HG02938 (cell line): ENCODE results near the gene SMIM24.

Experiments
- ATAC-seq: cut with Tn5 transposase; IDR thresholded peaks from one replicate; pipeline ENCODE4 v1.9.1; 2021; ENCODE audit warnings: mild to moderate bottlenecking, moderate library complexity; ENCODE audit not compliant: unreplicated experiment

The SMIM24 gene

DNA sequence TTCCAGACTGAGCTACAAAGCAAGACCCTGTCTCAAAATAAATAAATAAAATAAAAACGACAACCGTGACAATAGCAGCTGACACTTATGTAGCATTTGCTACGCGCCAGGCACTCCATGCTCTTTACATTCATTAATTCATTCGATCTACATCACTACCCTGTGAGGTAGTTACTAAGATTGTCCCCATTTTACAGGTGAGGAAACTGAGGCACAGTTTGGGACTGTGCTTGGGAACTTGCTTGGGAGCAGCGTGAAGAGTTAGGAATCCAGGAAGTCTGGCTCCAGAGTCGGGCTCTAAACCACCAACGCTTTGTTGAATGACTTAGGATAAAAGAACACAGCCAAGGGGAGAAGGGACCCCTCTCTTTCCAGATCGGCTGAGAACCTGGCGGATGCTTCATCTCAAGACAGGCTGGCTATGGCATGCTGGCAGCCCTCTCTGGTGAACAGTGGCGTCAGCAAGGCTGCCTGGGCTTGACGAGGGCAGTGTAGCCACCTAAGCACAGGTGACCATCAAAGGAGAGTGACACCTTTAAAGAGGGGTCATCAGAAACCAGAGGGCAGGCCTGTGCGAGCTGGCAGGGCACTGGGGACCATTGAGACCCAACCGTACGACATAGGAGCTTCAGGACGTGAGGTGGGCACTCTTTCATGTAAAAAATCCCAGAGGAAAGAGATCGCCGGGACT, 19.6 kb upstream of the SMIM24 start:
- no peak for ATAC-seq

GRCh38 chr19:3497757-3498520, 17.6 kb upstream of the SMIM24 start:
- no peak for ATAC-seq

DNA sequence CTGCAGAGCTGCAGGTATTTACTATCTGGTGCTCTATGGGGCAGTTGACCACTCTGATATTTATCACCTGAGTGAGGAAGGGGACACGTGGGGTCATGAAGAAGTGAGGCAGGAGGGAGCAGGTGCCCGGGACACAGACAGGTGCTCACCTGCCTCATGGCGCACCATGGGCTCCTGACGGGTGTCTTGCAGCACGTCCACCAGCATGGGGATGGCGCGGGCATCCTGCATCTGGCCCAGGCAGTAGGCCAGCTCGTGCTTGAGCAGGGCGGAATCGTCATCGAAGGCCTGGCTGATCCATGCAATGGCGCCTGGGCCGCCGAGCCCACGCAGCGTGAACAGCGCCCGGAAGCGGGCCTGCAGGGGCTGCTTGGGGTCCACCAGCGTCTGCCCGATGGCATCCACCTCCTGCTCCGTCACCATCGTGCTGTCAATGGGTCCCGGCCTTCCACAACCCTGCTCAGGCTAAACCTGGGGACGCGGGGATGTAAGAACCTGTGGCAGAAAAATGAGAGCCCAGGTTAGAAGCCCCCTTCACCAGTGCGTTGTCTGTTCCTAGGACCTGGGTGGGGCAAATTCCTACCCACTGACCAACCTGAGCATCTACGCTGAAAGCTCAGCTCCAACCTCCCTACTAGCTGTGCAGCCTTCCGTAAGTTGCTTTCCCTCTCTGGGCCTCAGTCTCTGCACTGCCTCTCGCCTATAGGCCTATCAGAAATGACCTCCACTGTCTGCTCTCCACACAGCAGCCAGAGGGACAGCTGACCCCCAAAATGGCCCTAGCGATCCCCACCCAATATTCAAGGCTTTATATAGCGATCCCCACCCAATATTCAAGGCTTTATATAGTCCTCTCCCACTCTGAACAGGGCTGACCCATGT, 16.3 kb upstream of the SMIM24 start:
- ATAC-seq, result no peak

DNA sequence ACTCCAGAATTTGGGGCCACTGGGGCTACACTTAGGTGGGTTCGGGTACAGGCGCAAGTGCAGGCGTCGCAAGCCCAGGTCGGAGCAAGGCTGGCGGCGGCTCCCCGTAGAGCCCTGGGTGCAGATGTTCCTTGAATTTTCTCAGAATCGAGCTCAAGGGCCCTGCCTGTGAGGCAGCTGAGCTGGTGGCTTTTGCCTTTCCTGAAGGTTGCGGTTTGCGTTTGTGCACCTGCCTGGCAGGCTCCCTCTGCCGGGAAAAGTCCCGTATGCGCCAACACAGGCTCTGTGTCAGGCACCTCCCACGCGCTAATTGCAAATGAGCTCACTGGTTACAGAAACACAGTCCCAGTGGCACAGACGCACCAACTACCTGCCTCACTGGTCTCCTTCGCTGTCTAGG, 14.2 kb upstream of the SMIM24 start:
- ATAC-seq, result no peak

DNA sequence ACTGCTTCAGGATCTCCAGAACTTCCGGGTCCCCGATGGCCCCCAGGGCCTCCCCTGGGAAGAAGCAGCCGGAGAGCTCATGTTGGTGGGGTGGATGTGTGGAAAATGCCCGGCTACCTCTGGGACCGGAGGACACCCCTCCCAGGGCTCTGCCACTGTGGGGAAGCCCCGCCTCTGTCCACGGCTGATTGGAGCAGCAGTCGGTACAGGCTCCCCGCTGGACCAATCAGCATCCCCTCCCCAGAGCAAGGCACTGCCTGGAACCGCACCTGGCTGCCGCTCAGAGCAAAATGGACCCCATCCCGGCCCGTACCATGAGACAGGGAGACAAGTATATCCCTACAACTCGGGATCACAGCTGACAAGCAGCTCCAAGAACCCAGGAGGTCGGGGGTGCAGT, 13.7 kb upstream of the SMIM24 start:
- ATAC-seq, result no peak

DNA sequence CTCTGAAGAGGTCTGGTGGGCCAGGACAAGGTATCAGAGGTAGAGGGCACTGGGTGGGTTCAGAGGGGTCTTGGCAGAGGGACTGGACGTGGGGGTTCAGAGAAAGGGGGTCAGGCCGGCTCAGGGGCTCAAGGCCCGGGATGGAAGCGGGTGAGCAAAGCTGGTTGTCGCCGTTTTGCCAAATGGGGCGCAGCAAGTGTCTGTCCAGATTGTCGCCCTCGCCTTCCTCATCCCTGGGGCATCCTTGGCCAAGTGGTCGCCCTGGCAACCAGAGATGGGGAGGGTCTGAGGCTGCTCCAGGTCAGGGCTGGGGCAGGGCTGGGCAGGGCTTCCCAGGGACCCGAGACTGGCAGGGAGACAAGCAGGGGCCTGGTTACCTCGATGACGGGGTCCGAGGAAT, 13.3 kb upstream of the SMIM24 start:
- ATAC-seq, result no peak

- no peak for ATAC-seq
Observed at GRCh38 chr19:3492919-3493318, 12.6 kb upstream of the SMIM24 start.

DNA sequence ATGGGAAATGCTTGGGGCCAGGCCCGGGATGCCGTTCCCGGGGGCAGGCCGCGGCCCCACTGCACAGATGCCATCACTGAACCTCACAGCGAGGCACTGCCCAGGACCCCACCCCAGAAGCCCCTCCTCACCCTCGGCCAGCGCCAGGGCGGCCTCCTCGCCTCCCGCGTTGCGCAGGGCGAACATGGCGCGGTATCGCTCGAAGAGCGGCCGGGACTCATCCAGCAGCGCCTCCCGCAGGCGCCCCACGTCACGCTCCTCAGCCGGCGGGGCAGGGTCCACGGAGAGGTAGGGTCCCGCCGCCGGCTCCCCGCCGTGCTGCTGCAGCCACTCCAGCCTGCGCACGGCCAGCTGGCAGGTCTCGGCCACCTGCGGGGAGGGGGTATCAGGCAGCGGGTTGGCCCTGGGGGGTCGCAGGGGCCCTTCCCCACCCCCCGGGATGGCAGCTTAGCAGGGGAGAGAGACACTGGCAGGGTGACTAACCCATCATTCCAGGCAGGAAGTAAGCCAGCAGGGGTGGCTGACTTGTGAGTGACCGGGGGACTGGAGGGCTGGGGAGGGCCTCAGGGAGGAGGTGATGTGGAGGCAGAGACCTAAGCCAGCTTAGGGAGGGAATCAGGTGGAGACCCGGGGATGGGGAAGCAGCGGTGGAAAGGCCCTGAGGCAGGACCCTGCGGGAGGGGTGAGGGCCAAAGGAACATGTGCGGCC, 12.0 kb upstream of the SMIM24 start:
- no peak for ATAC-seq

DNA sequence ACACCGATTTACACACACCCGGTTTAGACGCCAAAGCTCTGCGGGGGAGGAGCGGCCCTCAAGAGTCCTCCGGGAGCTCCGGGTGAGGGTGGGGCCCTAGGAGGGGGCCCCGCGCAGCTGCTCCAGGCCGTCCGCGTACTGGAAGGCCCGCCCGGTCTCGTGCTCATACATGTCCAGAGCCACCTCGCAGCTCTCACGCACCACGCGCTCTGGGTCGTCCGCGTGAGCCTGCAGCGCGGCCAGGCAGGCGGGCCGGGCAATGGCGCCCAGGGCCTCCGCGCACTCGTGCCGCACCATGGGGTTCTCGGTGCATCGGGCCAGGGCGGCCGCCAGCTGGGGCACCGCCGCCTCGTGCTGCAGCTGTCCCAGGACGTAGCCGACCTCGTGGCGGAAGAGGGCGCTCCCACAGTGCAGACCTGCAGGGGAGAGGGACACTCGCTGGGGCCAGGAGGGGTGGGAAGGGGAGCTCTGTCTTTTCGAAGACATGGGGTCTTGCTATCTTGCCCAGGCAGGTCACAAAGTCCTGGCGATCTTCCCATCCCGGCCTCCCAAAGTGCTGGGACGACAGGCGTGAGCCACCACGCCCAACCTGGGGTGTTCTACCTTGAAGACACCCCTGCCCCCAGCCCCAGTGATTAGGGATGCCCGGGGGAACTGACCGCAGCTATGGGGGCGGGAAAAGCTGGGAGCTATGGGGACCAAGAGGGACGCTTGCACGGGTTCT, 11.2 kb upstream of the SMIM24 start:
- no peak for ATAC-seq

- ATAC-seq, result no peak
Observed at GRCh38 chr19:3483226-3483628, 2.9 kb upstream of the SMIM24 start, which contains the start of gene SMIM44. TSS of gene SMIM44 (minus strand) at chr19:3483441. CDS start at chr19:3483403, 38 bp downstream.

DNA sequence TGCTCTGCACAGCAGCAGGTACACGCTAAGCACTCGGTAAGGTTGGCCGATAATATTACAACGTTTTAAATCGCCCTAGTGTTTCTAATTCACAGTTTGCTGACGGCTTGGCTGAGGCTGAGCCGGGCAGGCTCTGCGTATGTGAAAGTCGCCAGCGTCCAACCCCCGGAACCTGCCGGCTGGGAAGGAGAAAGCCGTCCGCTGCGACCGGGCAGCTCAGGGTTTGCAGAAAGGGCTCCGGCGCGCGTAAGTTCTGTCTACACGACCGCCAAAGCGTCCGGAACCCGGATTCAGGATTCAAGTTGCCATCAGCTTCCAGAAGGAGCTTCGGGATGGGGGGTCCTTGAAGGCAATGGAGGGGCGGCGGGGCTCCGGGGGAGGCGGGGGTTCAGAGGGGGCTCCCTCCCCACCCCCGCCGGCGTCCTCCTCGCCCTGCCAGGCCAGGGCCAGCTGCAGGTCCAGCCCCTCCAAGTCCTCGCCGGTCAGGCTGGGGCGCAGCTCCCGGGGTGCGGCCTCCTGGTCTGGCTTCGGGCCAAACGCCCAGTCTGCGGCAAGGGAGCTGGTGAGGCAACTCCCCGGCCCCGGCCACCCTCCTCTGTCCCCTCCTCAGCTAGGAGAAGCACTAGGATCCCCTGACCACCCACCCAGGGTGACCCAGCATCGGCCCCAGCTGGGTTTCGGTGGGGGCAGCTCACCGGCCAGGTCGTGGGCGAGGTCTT, 2.3 kb upstream of the SMIM24 start:
- ATAC-seq, result no peak

- ATAC-seq, result no peak
Observed at GRCh38 chr19:3481241-3482090, 1.1 kb upstream of the SMIM24 start.

DNA sequence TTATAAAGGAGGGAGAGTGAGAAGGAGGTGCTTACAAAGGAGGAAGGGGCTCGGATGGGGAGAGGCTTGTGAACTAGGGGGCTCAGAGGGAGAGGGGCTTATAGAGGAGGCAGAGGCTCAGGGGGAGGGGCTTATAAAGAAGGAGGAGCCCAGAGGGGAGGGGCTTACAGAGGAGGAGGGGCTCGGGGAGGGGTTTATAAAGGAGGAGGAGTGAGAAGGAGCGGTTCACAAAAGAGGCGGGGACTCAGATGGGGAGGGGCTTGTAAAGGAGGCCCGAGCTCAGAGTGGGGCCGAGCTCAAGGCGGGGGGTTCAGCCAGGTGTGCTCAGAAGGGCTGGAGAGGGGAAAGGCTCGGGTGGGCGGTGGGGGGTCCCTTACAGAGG, 500 bp downstream of the SMIM24 start:
- no peak for ATAC-seq

DNA sequence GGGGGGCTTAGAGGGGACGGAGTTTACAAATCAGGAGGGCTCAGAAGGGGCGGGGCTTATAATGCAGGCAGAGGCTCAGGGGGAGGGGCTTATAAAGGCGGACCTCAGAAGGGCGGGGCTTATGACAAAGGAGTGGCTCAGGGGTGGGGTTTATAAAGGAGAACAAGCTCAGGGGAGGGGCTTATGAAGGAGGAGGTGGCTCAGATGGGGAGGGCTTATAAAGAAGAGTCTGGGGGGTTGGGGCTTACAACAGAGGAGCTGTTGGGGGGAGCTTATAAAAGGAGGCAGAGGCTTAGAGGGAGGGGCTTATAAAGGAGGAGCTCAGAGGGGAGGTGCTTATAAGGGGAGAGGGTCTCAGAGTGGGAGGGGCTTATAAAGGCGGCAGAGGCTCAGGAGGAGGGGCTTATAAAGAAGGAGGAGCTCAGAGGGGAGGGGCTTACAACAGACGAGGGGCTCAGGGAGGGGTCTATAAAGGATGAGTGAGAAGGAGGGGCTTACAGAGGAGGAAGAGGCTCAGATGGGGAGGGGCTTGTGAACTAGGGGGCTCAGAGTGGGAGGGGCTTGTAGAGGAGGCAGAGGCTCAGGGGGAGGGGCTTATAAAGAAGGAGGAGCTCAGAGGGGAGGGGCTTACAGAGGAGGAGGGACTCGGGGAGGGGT, 1.0 kb downstream of the SMIM24 start:
- ATAC-seq, result no peak

DNA sequence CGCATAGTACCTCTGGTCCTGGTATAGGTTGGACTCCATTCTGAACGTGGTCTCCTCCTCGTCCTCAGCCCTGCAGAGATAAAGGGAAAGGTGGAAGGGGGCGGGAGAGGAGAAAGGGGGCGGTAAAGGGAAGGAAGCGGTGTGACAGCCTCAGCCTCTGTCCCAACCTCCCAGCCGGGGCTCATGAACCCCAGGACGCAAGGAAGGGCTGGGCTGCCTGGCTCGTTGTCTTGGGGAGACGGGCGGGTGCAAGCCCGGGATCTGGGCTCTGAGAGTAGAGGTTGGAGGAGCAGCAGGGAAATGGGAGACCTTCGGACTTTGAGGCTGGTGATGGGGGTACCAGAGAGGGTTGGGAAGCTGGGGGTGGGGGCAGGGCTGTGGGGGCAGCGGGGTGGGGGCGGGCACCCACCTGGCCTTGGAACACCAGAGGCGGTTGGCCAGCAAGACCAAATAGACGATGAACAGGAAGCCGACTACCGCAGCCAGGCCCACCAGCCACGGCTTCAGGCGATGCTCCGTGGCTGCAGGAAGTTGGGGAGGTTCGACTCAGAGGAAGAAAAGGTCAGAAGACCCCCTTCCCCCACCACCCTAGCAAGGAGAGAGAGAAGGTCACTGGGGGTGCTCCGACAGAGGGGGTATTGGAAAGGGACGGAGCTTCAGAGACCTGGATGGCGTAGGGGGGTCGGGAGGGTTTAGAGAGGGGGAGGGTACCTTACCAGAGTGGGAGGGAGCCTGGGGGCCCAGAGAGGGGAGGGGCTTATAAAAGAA, 1.7 kb downstream of the SMIM24 start:
- ATAC-seq, result no peak

GRCh38 chr19:3477951-3478350, 2.4 kb downstream of the SMIM24 start:
- ATAC-seq, result no peak

DNA sequence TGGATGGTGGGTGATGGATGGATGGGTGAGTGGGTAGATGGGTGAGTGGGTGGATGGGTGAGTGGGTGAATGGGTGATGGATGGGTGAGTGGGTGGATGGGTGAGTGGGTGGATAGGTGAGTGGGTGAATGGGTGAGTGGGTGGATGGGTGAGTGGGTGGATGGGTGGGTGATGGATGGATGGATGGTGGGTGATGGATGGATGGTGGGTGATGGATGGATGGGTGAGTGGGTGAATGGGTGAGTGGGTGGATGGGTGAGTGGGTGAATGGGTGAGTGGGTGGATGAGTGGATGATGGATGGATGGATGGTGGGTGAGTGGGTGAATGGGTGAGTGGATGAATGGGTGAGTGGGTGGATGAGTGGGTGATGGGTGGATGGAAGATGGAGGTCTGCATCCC, 2.8 kb downstream of the SMIM24 start:
- ATAC-seq, result no peak
